Fibroblast of the conjunctiva (primary cell): ENCODE results near the gene FRMD4A.
"Not testable (repeated sequence)": the region's sequence is repeated elsewhere in the genome, so short reads cannot be mapped to it uniquely, and the experiment has no call there.

ENCODE experiments used
- DNase-seq: peaks from one replicate; pipeline ENCODE4 v3.0.0-alpha.2; 2010; ENCODE audit warnings: low read depth

Gene FRMD4A

GRCh38 chr10:13911821-13912520 lies 418.8 kb downstream of the FRMD4A start:
- DNase-seq, result no peak

GRCh38 chr10:13909516-13910258 lies 421.0 kb downstream of the FRMD4A start:
- DNase-seq, result no peak

- no peak for DNase-seq
Observed at GRCh38 chr10:13908475-13908874, 422.2 kb downstream of the FRMD4A start.

DNA sequence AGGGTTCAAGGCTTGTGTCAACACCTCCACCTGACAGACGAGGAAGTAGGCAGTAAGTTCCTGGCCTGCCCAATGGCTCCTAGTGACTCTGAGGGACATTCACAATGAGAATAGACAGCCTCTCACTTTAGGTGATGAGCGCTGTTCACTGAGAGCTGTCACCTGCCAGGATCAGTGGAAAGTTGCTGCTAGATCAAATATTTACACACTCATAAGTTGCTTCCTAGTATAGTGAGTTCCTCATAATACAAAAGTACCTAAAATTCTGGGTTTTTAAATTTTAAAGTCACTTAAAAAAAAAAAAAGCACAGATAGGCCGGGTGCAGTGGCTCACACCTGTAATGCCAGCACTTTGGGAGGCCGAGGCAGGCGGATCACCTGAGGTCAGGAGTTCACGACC lies 423.2 kb downstream of the FRMD4A start:
- no peak for DNase-seq

DNA sequence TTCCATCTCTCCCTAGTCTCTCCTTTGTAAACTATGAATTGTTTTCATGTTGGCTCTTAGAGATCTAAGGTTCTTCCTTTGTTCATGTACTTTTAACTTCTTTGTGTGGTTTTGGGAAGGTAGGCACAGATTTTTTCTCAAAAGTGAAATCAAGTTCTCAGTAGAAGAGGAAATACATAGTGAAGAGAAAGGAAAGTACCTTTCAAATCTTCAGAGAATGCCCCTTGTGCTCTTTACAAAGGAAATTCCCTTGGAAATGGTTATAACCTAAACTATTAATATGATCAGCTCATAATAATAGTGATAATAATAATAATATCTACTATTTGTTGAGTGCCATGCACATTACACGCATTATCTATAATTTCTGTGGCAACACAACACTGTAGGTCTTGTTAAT lies 425.4 kb downstream of the FRMD4A start:
- DNase-seq, result no peak

GRCh38 chr10:13904064-13904463 lies 426.7 kb downstream of the FRMD4A start:
- no peak for DNase-seq

GRCh38 chr10:13902868-13903587 lies 427.7 kb downstream of the FRMD4A start:
- no peak for DNase-seq

- DNase-seq, result no peak
Observed at GRCh38 chr10:13899941-13900340, 430.8 kb downstream of the FRMD4A start.

DNA sequence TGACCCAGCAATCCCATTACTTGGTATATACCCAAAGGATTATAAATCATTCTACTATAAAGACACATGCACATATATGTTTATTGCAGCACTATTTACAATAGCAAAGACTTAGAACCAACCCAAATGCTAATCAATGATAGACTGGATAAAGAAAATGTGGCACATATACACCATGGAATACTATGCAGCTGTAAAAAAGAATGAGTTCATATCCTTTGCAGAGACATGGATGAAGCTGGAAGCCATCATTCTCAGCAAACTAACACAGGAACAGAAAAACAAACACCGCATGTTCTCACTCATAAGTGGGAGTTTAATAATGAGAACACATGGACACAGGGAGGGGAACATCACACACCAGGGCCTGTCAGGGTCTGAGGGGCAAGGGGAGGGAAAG lies 434.6 kb downstream of the FRMD4A start:
- not testable (repeated sequence) for DNase-seq

DNA sequence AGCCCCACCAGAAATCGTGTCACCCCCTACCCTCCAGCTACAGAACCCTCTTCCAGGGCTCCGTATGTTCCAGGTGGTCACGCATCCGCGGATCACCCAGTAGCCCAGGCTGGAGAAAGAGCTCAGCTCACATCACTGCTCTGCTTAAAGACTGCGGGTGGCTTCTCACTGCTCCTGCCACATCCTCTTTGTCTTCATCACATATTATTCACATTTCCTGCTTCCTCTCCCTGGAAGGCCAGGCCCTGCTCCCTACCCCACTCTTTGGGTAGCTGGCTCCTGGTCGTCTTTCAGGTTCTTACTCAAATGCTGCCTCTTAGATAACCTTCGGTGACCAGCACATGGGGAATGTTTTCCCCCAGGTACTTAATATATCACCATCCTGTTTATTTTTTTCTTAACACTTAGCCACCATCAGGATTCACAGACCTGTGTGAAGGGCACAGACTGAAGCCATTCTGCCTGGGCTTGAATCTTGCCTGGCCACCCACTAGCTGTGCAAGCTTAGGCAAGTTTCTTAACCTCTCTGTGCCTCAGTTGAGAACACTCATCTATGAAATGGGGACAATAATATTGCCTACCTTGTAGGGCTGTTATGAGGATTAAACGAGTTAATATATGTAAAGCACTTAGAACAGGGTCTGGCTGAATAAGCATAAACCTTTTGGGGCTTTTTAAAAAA lies 436.2 kb downstream of the FRMD4A start:
- DNase-seq, result no peak

- DNase-seq, result no peak
Observed at GRCh38 chr10:13893926-13894325, 436.8 kb downstream of the FRMD4A start.

DNA sequence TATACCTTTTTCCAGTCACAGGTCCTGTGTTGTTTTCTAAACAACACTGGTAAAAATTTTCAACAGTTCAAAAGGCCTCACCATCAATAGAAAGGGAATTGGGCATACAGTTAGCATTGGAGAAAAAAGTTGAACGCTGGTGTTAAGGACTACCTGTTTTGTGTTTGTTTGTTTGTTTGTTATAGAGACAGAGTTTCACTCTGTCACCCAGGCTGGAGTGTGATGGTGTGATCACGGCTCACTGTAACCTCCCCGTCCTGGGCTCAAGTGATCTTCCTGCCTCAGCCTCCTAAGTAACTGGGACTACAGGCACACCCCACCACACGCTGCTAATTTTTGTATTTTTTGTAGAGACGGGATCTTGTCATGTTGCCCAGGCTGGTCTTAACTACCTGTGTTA lies 437.9 kb downstream of the FRMD4A start:
- DNase-seq, result no peak

DNA sequence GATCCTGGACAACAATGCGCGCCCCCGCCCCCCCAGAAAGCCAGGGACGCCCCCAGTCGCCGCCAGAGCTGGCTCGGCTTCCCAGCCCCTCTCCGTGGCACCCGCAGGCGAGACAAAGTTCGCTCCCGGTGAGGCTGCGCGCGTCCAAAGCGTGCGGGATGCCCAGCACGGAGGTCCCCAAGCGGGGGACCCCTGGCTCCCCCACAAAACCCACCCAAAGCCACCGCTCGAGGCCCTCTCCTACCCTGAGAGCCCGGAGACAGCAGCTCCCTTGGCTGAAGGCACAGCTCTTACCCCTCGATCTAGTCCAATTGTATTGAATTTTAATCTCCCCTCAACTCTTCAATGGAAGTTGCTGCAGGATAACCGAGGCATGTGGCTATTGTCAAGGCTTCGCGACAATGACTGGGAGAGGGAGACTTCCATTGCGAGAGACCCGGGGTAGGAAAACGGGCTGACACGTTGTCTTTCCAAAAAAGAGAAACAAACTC lies 438.7 kb downstream of the FRMD4A start:
- no peak for DNase-seq

DNA sequence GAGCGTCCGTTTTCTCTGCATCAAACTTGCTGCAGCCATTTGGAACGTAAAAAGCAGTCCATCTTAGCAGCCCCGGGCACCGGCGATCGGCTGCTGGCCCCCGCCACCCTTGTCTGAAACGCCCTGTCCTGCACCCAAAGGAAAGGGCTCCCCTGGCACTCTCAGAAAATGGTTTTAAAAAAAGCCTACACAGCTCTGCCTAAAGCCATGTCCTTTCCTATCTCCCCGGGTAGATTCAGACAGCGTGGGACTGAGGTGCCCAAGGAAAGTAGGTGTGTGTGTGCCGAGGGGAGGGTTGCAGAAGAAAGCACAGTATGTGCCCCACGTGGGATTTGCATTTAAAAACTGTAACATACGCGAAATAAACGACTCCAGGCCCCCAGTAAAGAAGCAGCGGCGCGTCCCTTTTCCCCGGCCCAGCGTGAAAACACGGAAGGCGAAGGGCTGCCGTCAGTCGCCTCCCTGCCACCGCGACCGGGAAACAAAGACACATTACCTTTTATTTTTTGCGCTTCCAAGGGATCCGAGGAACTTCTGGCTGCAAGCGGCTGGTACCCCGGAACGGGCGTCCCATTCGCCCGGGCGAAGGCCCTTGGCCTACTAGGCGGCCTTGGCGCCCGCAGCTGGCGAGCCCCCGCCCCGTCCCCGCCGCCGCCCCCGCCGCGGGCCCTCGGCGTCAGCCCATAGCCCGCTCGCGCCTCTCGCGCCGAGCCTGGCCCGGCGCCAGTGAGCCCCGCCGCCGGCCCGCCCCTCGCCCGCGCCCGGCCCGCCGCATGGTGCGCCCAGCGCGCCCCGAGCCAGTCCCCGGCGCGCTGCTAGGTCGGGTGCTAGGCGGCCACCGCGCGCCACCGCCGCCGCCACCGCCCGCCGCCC lies 439.4 kb downstream of the FRMD4A start:
- no peak for DNase-seq

GRCh38 chr10:13890233-13891127 lies 440.2 kb downstream of the FRMD4A start:
- DNase-seq, result no peak

GRCh38 chr10:13887761-13888160 lies 443.0 kb downstream of the FRMD4A start:
- DNase-seq, result no peak

GRCh38 chr10:13885238-13885990 lies 445.3 kb downstream of the FRMD4A start:
- no peak for DNase-seq

GRCh38 chr10:13883636-13884444 lies 446.9 kb downstream of the FRMD4A start:
- no peak for DNase-seq
